Measurements from ENCODE around the gene TUNAR. TPM values are rescaled to one million over a fixed set of nuclear protein-coding genes. Genes with fewer than 3 reads are reported as not detected.

The TUNAR gene
- total RNA-seq, 4 donors from 2014 or later, result not detected

GRCh38 chr14:95885866-95886265, 9.2 kb downstream of the TUNAR start:
- no peak for ATAC-seq (ENCODE audit: low FRiP score)
- DNase-seq (ENCODE audit: low spot score), result no peak
- no peak for TF ChIP-seq CTCF (IDR thresholded peaks at IDR 0.05)

GRCh38 chr14:95886366-95887056, 9.9 kb downstream of the TUNAR start:
- no peak for TF ChIP-seq CTCF (IDR thresholded peaks at IDR 0.05)
- ATAC-seq (ENCODE audit: low FRiP score) (no peak), DNase-seq (ENCODE audit: low spot score) (no peak)

GRCh38 chr14:95887351-95887750, 10.7 kb downstream of the TUNAR start:
- no peak for DNase-seq (ENCODE audit: low spot score)
- no peak for ATAC-seq (ENCODE audit: low FRiP score)
- TF ChIP-seq CTCF (IDR thresholded peaks at IDR 0.05), result no peak

GRCh38 chr14:95889236-95889979, 12.8 kb downstream of the TUNAR start:
- TF ChIP-seq CTCF (IDR thresholded peaks at IDR 0.05), result no peak
- DNase-seq (ENCODE audit: low spot score) (no peak), ATAC-seq (ENCODE audit: low FRiP score) (no peak)

GRCh38 chr14:95891742-95892141, 15.1 kb downstream of the TUNAR start:
- no peak for TF ChIP-seq CTCF (IDR thresholded peaks at IDR 0.05)
- DNase-seq (ENCODE audit: low spot score), result no peak
- no peak for ATAC-seq (ENCODE audit: low FRiP score)

- no peak for ATAC-seq (ENCODE audit: low FRiP score)
- DNase-seq (ENCODE audit: low spot score), result no peak
- no peak for TF ChIP-seq CTCF (IDR thresholded peaks at IDR 0.05)
Observed at GRCh38 chr14:95892142-95892541, 15.5 kb downstream of the TUNAR start.

GRCh38 chr14:95895720-95896119, 19.1 kb downstream of the TUNAR start:
- DNase-seq (ENCODE audit: low spot score) (no peak), ATAC-seq (ENCODE audit: low FRiP score) (no peak)
- TF ChIP-seq CTCF (IDR thresholded peaks at IDR 0.05), result no peak
